Measurements from ENCODE around the gene PDE1A.

- TF ChIP-seq CTCF (conservative IDR thresholded peaks at IDR 0.05; ENCODE audit: low read depth, low read length) (no peak), EZH2 (IDR thresholded peaks at IDR 0.05; ENCODE audit: low read length, unreplicated experiment) (no peak), EZH2phosphoT487 (IDR thresholded peaks at IDR 0.05; ENCODE audit: borderline replicate concordance, low read length) (no peak)
Measured at GRCh38 chr2:182134201-182134600, 292.6 kb downstream of the PDE1A start.

Measured in PC-3 (cell line).